Endothelial cell of umbilical vein (primary cell): ENCODE measurements around the gene NTRK2. TPM values are rescaled to one million over a fixed set of nuclear protein-coding genes. Genes with fewer than 3 reads are reported as not detected.

Experiments
- BruUV-seq: library from RNA; stranded (reverse); fragments of 400-500 nt; replicated peaks from 2 replicates; lab custom pipeline; 2021; lab: Mats Ljungman, UMichigan
- CTCF ChIA-PET: fragments of 300-600, 350-600 bp; sonication (Branson Sonifier 250); formaldehyde crosslinking; loops from one replicate; lab custom pipeline; 2021; ENCODE audit warnings: antibody characterized with exemption, inconsistent platforms; lab: Charles Lee
- POLR2A ChIA-PET: fragments of 300-600, 350-600 bp; sonication (Branson Sonifier 250); formaldehyde crosslinking; loops from one replicate; lab custom pipeline; 2021; ENCODE audit warnings: antibody characterized with exemption, inconsistent platforms; lab: Charles Lee
- DNase-seq: peaks from one replicate; pipeline ENCODE4 v3.0.0-alpha.2; 2011; ENCODE audit warnings: low read depth, low spot score
- FAIRE-seq: peaks from 2 replicates; lab custom pipeline; 2011; peaks lifted over from hg19 to GRCh38; lab: Jason Lieb, UNC
- H2AFZ ChIP-seq: 2 replicates; pipeline ENCODE4 v1.6.0; 2012; ENCODE audit warnings: low read depth, low read length, control low read depth, inconsistent platforms
- H3K27ac ChIP-seq: 2 replicates; pipeline ENCODE4 v1.5.1; 2011; ENCODE audit warnings: low read depth, mild to moderate bottlenecking, control low read depth, low read length, moderate library complexity; ENCODE audit not compliant: insufficient read depth
- H3K27me3 ChIP-seq, 2 experiments: 2 replicates each; pipeline versions ENCODE4 v1.6.0 to v1.6.1; 2011; ENCODE audit warnings: low read length in 2 of 2, mixed read lengths in 1 of 2; ENCODE audit not compliant: control insufficient read depth in 2 of 2, insufficient read depth in 2 of 2
- H3K36me3 ChIP-seq, 2 experiments: 2 replicates in 1 of 2; 3 replicates in 1 of 2; pipeline ENCODE4 v1.5.1; 2011; ENCODE audit warnings: low read length in 2 of 2, mild to moderate bottlenecking in 1 of 2, moderate library complexity in 1 of 2; ENCODE audit not compliant: control insufficient read depth in 2 of 2, insufficient read depth in 2 of 2; ENCODE audit errors: extremely low read depth in 1 of 2
- H3K4me1 ChIP-seq: 3 replicates; pipeline ENCODE4 v1.5.1; 2011; ENCODE audit warnings: mild to moderate bottlenecking, low read length; ENCODE audit not compliant: control insufficient read depth, insufficient read depth; ENCODE audit errors: extremely low read depth
- H3K4me2 ChIP-seq: 2 replicates; pipeline ENCODE4 v1.6.1; 2011; ENCODE audit warnings: low read length, control low read depth, mixed read lengths; ENCODE audit not compliant: insufficient read depth
- H3K4me3 ChIP-seq, 3 experiments: fragments of 200-600 bp in 1 of 3; sonication (generic), shearing (Covaris generic) in 1 of 3; replicated peaks in 1 of 3; 2 replicates each; pipeline ENCODE4 v1.5.1; 2011 to 2016; ENCODE audit warnings: control low read depth in 3 of 3, low read length in 3 of 3, mild to moderate bottlenecking in 2 of 3, inconsistent platforms in 1 of 3, low read depth in 1 of 3, moderate library complexity in 1 of 3; ENCODE audit not compliant: insufficient read depth in 1 of 3
- H3K79me2 ChIP-seq: 2 replicates; pipeline ENCODE4 v1.6.0; 2012; ENCODE audit warnings: low read length, inconsistent platforms; ENCODE audit not compliant: control insufficient read depth, insufficient read depth
- H3K9ac ChIP-seq: replicated peaks from 2 replicates; pipeline ENCODE3; 2011; ENCODE audit warnings: low read length, control low read depth; ENCODE audit not compliant: insufficient read depth; ENCODE audit errors: extremely low read depth
- H3K9me1 ChIP-seq: replicated peaks from 3 replicates; pipeline ENCODE4 v1.6.0; 2011; ENCODE audit warnings: mild to moderate bottlenecking, low read length; ENCODE audit not compliant: control insufficient read depth, insufficient read depth; ENCODE audit errors: extremely low read depth
- H3K9me3 ChIP-seq: replicated peaks from 2 replicates; pipeline ENCODE4 v1.5.1; 2012; ENCODE audit warnings: low read length, inconsistent platforms; ENCODE audit not compliant: control insufficient read depth, insufficient read depth
- H4K20me1 ChIP-seq: replicated peaks from 2 replicates; pipeline ENCODE3; 2011; ENCODE audit warnings: mild to moderate bottlenecking, low read length; ENCODE audit not compliant: control insufficient read depth, insufficient read depth; ENCODE audit errors: extremely low read depth
- CTCF ChIP-seq, 2 donors: IDR thresholded peaks; 1 replicate in 1 of 2; 2 replicates in 1 of 2; pipeline ENCODE4 v1.5.1; 2011; ENCODE audit warnings: low read length in 2 of 2, mild to moderate bottlenecking in 2 of 2, moderate library complexity in 2 of 2, control low read depth in 1 of 2, inconsistent platforms in 1 of 2, low read depth in 1 of 2; ENCODE audit not compliant: insufficient read depth in 1 of 2; ENCODE audit errors: extremely low read depth in 1 of 2
- EZH2 ChIP-seq: IDR thresholded peaks from 2 replicates; pipeline ENCODE4 v1.6.1; 2012; ENCODE audit warnings: borderline replicate concordance, low read depth, mild to moderate bottlenecking, moderate library complexity, low read length, inconsistent platforms; ENCODE audit not compliant: severe bottlenecking
- FOS ChIP-seq: IDR thresholded peaks from 2 replicates; pipeline ENCODE4 v1.6.1; 2011; ENCODE audit warnings: mild to moderate bottlenecking, low read length, moderate library complexity, borderline replicate concordance; ENCODE audit not compliant: insufficient read depth
- GATA2 ChIP-seq: IDR thresholded peaks from 2 replicates; pipeline ENCODE4 v1.7.0; 2011; ENCODE audit warnings: low read depth, mild to moderate bottlenecking, moderate library complexity, mixed read lengths, low read length; ENCODE audit not compliant: insufficient read length, insufficient read depth
- JUN ChIP-seq: IDR thresholded peaks from 2 replicates; pipeline ENCODE4 v1.6.1; 2011; ENCODE audit warnings: borderline replicate concordance, low read depth; ENCODE audit not compliant: insufficient read length, insufficient read depth
- MAX ChIP-seq: IDR thresholded peaks from 2 replicates; pipeline ENCODE4 v1.6.1; 2011; ENCODE audit not compliant: insufficient read depth, insufficient read length
- MYC ChIP-seq: IDR thresholded peaks from one replicate; pipeline ENCODE4 v1.6.1; 2011; ENCODE audit warnings: mild to moderate bottlenecking, low read depth, low read length
- POLR2A ChIP-seq: IDR thresholded peaks from 2 replicates; pipeline ENCODE4 v1.6.1; 2012; ENCODE audit warnings: low read depth, mild to moderate bottlenecking, control low read depth, low read length
- POLR2AphosphoS5 ChIP-seq: IDR thresholded peaks from 2 replicates; pipeline ENCODE4 v1.6.1; 2012; ENCODE audit warnings: low read depth, mild to moderate bottlenecking, control low read depth, low read length, moderate library complexity; ENCODE audit not compliant: insufficient read depth
- dilution Hi-C: fragments of 300-500 bp; cut with MboI; formaldehyde crosslinking; loops from one replicate; pipeline ENCODE4 v1.15.0; 2019; ENCODE audit warnings: low sequenced_read_pairs; ENCODE audit not compliant: extremely low pct_ligation_motif_present
- intact Hi-C: fragments of 100-400 bp; cut with micrococcal nuclease; formaldehyde crosslinking; loops from one replicate; pipeline ENCODE4 v1.10.0; 2022
- polyA plus RNA-seq, 4 experiments: library from polyadenylated mRNA; depleted of rRNA in 3 of 4; stranded (reverse) in 3 of 4; unstranded in 1 of 4; fragments of >200 nt; gene quantifications; 2 replicates each; pipeline versions ENCODE4 v1.2.1 to v1.2.3, GENCODE V29; 2011 to 2012; ENCODE audit warnings: missing spikeins in 1 of 4
- total RNA-seq: library from RNA; stranded (reverse); gene quantifications from 2 replicates; pipeline ENCODE4 v1.2.3, GENCODE V29; 2021

NTRK2 gene
- total and polyA plus RNA-seq, 2 donors (not counting 3 experiments of a cell fraction or from before 2014, with no cell fraction given) = 0.01 to 0.13 TPM

GRCh38 chr9:84993105-84993504 lies 323.6 kb downstream of the NTRK2 start:
- Histone ChIP-seq H3K4me1 (no peaks in the 10 kb centered on the region), H3K9me3 (no peaks in the 10 kb centered on the region), H2AFZ (no peak overlapping the region), H3K9me1 (no peaks in the 10 kb centered on the region), H3K27ac (no peak overlapping the region), H3K79me2 (no peaks in the 10 kb centered on the region), H3K27me3 (no peaks in the 10 kb centered on the region), H3K4me2 (no peak overlapping the region), H4K20me1 (no peaks in the 10 kb centered on the region), H3K36me3 (no peaks in the 10 kb centered on the region), H3K9ac (no peak overlapping the region), H3K4me3 (no peak overlapping the region)
- intact Hi-C loops = no loop called here
- POLR2A ChIA-PET = no interaction called here
- dilution Hi-C loops = no loop called here
- no peak for TF ChIP-seq CTCF (IDR thresholded peaks at IDR 0.05; ENCODE audit: extremely low read depth in 1 of 2, insufficient read depth in 1 of 2, low read depth in 1 of 2, low read length in 2 of 2)
- no peak for DNase-seq
- BruUV-seq = no TSS peak
- CTCF ChIA-PET = no interaction called here
- FAIRE-seq = no peak

GRCh38 chr9:84996029-84996428 lies 326.5 kb downstream of the NTRK2 start:
- CTCF ChIA-PET = no interaction called here
- TF ChIP-seq POLR2AphosphoS5 (no peak), MAX (no peak), CTCF (IDR thresholded peaks at IDR 0.05; ENCODE audit: extremely low read depth in 1 of 2, insufficient read depth in 1 of 2, low read depth in 1 of 2, low read length in 2 of 2) (no peak), JUN (no peak), POLR2A (no peak), GATA2 (no peak), EZH2 (no peak), MYC (no peak), FOS (no peak)
- FAIRE-seq = no peak

More at GRCh38 chr9:84996029-84996428, 326.5 kb downstream of the NTRK2 start:
- no peaks in the 10 kb centered on the region for H3K27me3 ChIP-seq
- H3K27ac ChIP-seq = no peak overlapping the region
- POLR2A ChIA-PET = no interaction called here
- dilution Hi-C loops = no loop called here
- H3K9me1 ChIP-seq = no peaks in the 10 kb centered on the region
- DNase-seq = no peak
- BruUV-seq = no TSS peak
- no peaks in the 10 kb centered on the region for H3K9me3 ChIP-seq
- H3K4me1 ChIP-seq = no peaks in the 10 kb centered on the region
- no peak overlapping the region for H3K4me3 ChIP-seq
- no peak overlapping the region for H3K4me2 ChIP-seq
- H4K20me1 ChIP-seq = no peaks in the 10 kb centered on the region
- no peaks in the 10 kb centered on the region for H3K36me3 ChIP-seq
- H3K79me2 ChIP-seq = no peaks in the 10 kb centered on the region
- no peak overlapping the region for H3K9ac ChIP-seq
- intact Hi-C loops = no loop called here
- H2AFZ ChIP-seq = no peak overlapping the region
